Testis (tissue), 2 donors: ENCODE measurements around the gene FCMR.

Experiments
- CTCF ChIP-seq, 3 experiments: fragments of 450-650 bp in 2 of 3; fragments of 200-600 bp in 1 of 3; sonication (generic) in 1 of 3; IDR thresholded peaks; one replicate each; pipeline ENCODE4 v1.5.1; 2016 to 2019; ENCODE audit warnings: antibody characterized with exemption in 3 of 3, mild to moderate bottlenecking in 2 of 3, moderate library complexity in 1 of 3
- POLR2A ChIP-seq: fragments of 450-650 bp; IDR thresholded peaks from one replicate; pipeline ENCODE4 v1.6.1; 2017; ENCODE audit warnings: antibody characterized with exemption, mild to moderate bottlenecking, moderate library complexity

- TF ChIP-seq CTCF (IDR thresholded peaks at IDR 0.05) = no peak
- no peak for TF ChIP-seq POLR2A
These were observed 2.9 kb upstream of the FCMR start for GRCh38 chr1:206924592-206925105.
